ENCODE measurements around the gene PCSK6.

DNA sequence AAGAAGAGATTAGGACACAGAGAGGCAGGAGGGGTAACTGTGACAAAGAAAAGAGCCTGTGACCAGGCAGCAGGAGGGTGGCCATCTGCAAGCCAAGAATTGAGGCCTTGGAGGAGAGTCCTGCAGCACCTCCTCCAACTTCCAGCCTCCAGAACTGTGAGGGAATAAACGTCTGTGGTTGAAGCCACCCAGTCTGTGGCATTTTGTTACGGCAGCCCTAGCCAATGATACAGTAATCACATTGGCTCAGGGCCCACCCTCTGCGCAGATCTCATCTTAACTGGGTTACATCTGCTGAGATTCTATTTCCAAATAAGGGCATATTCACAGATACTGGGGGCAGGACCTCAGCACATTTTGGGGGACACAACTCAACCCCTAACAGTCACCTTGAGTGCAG lies 223.5 kb downstream of the PCSK6 start:
- no peak for TF ChIP-seq EZH2phosphoT487 (IDR thresholded peaks at IDR 0.05; ENCODE audit: insufficient read depth, low read depth)
- no peak for TF ChIP-seq EZH2 (IDR thresholded peaks at IDR 0.05; ENCODE audit: insufficient read depth, poor library complexity, severe bottlenecking)
